ENCODE results near the gene SPOUT1.
A peak's percentile ranks its signal among the peaks of the same experiment; 100 is the strongest.

Gene SPOUT1

GRCh38 chr9:128818839-128819715 is 10.5 kb downstream of the SPOUT1 start:
- no peaks in the 10 kb centered on the region for H4K20me1 ChIP-seq (ENCODE audit: insufficient read depth, low read length, poor library complexity, severe bottlenecking)
- no peaks in the 10 kb centered on the region for H3F3A ChIP-seq (ENCODE audit: low read depth)
- H3K9me3 ChIP-seq (ENCODE audit: insufficient read depth, low read depth, low read length): no peaks in the 10 kb centered on the region
- H3K79me2 ChIP-seq (ENCODE audit: insufficient read depth, low read length): no peaks in the 10 kb centered on the region
- H3K36me3 ChIP-seq (ENCODE audit: insufficient read depth, low read length): peaks cover 8% of the 10 kb centered on the region; the same call in 1 of the 2 replicates
- H3K27me3 ChIP-seq (ENCODE audit: insufficient read depth, low read length, poor library complexity, severe bottlenecking): no peaks in the 10 kb centered on the region
- H3K4me2 ChIP-seq (ENCODE audit: low read depth, low read length, poor library complexity, severe bottlenecking): peak overlapping the region; percentile 63
- H2AFZ ChIP-seq (ENCODE audit: low read length): no peak overlapping the region
- H3K4me1 ChIP-seq (ENCODE audit: insufficient read depth, low read length, poor library complexity, severe bottlenecking): no peaks in the 10 kb centered on the region
- TF ChIP-seq EZH2phosphoT487 (IDR thresholded peaks at IDR 0.05; ENCODE audit: borderline replicate concordance) (no peak), CTCF (conservative IDR thresholded peaks at IDR 0.05; ENCODE audit: low read length) (no peak)
- peak overlapping the region; percentile 58 for H3K9ac ChIP-seq (ENCODE audit: low read depth, low read length, poor library complexity, severe bottlenecking)
- H3K4me3 ChIP-seq (ENCODE audit: low read length, poor library complexity, severe bottlenecking): peak overlapping the region; percentile 73
- no peaks in the 10 kb centered on the region for H3K9me2 ChIP-seq (replicated peaks; ENCODE audit: low read depth, low read length)

DNA sequence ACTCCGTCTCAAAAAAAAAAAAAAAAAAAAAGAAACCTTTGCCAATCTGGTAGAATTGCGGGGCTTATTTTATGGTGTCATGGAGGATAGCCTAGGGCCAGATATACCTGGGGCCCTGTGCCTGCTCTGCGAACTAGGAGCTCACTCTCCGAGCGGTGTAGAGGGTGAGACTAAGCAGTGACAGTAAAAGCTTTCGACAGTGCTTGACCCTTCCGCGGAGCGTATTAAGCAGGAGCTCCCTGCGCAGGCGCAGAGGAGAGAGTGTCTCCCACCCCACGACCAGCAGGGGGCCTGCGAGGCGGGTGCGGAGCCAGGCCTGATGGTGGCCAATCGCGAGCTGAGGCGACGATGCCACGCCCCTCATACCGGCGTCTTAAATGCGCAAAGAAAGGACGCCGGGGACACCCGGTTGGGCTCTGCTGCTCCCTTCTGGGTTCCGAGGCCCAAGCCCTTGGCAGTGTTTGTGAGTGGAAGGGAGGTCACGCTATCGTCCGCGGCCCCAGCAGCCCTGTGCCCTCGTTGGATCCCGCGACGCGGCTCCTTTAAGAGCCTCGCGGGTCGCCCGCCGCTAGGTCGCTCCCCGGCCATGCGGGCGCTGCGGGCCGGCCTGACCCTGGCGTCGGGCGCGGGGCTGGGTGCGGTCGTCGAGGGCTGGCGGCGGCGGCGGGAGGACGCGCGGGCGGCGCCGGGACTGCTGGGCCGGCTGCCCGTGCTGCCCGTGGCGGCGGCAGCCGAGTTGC is 11.3 kb downstream of the SPOUT1 start, which contains the start of gene ENDOG:
Gene ENDOG, plus strand, starts transcription at position 402 of the 740 bp plus-strand sequence. Its CDS starts 185 bp downstream, at position 587.
- H3K4me1 ChIP-seq (ENCODE audit: insufficient read depth, low read length, poor library complexity, severe bottlenecking): no peaks in the 10 kb centered on the region
- H3K9me2 ChIP-seq (replicated peaks; ENCODE audit: low read depth, low read length): no peaks in the 10 kb centered on the region
- H3K36me3 ChIP-seq (ENCODE audit: insufficient read depth, low read length): peaks cover 8% of the 10 kb centered on the region; the same call in 1 of the 2 replicates
- H3K79me2 ChIP-seq (ENCODE audit: insufficient read depth, low read length): no peaks in the 10 kb centered on the region
- no peaks in the 10 kb centered on the region for H4K20me1 ChIP-seq (ENCODE audit: insufficient read depth, low read length, poor library complexity, severe bottlenecking)
- H3K4me3 ChIP-seq (ENCODE audit: low read length, poor library complexity, severe bottlenecking): peak within 1 kb of the TSS; percentile 73
- peak within 1 kb of the TSS; percentile 58 for H3K9ac ChIP-seq (ENCODE audit: low read depth, low read length, poor library complexity, severe bottlenecking)
- H3F3A ChIP-seq (ENCODE audit: low read depth): no peaks in the 10 kb centered on the region
- TF ChIP-seq CTCF (conservative IDR thresholded peaks at IDR 0.05; ENCODE audit: low read length) (peak; percentile 61), EZH2phosphoT487 (IDR thresholded peaks at IDR 0.05; ENCODE audit: borderline replicate concordance) (no peak)
- H3K4me2 ChIP-seq (ENCODE audit: low read depth, low read length, poor library complexity, severe bottlenecking): peak within 1 kb of the TSS; percentile 65
- H2AFZ ChIP-seq (ENCODE audit: low read length): peak within 1 kb of the TSS; percentile 82
- H3K27me3 ChIP-seq (ENCODE audit: insufficient read depth, low read length, poor library complexity, severe bottlenecking): no peaks in the 10 kb centered on the region
- H3K9me3 ChIP-seq (ENCODE audit: insufficient read depth, low read depth, low read length): no peaks in the 10 kb centered on the region

DNA sequence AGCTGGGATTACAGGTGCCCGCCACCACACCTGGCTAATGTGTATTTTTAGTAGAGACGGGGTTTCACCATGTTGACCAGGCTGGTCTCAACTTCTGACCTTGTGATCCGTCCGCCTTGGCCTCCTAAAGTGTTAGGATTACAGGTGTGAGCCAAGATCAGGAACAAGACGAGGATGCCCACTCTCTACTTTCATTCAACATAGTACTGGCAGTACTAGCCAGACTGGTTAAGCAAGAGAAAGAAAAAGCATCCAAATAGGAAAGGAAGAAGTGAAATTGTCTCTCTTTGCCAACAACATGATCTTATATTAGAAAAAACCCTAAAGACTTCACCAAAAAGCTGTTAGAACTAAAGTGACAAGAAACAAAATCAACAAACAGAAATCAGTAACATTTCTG is 18.7 kb downstream of the SPOUT1 start:
- no peak for TF ChIP-seq CTCF (conservative IDR thresholded peaks at IDR 0.05; ENCODE audit: low read length)
- no peak for TF ChIP-seq EZH2phosphoT487 (IDR thresholded peaks at IDR 0.05; ENCODE audit: borderline replicate concordance)

More for the DNA sequence above, 18.7 kb downstream of the SPOUT1 start:
- H3K9ac ChIP-seq (ENCODE audit: low read depth, low read length, poor library complexity, severe bottlenecking): no peak overlapping the region
- no peaks in the 10 kb centered on the region for H3K4me1 ChIP-seq (ENCODE audit: insufficient read depth, low read length, poor library complexity, severe bottlenecking)
- no peak overlapping the region for H2AFZ ChIP-seq (ENCODE audit: low read length)
- H3K9me2 ChIP-seq (replicated peaks; ENCODE audit: low read depth, low read length): no peaks in the 10 kb centered on the region
- H3K27me3 ChIP-seq (ENCODE audit: insufficient read depth, low read length, poor library complexity, severe bottlenecking): no peaks in the 10 kb centered on the region
- H3K4me2 ChIP-seq (ENCODE audit: low read depth, low read length, poor library complexity, severe bottlenecking): no peak overlapping the region
- H4K20me1 ChIP-seq (ENCODE audit: insufficient read depth, low read length, poor library complexity, severe bottlenecking): no peaks in the 10 kb centered on the region
- H3K79me2 ChIP-seq (ENCODE audit: insufficient read depth, low read length): no peaks in the 10 kb centered on the region
- H3F3A ChIP-seq (ENCODE audit: low read depth): no peaks in the 10 kb centered on the region
- no peaks in the 10 kb centered on the region for H3K9me3 ChIP-seq (ENCODE audit: insufficient read depth, low read depth, low read length)
- peaks cover 3% of the 10 kb centered on the region; the same call in 1 of the 2 replicates for H3K36me3 ChIP-seq (ENCODE audit: insufficient read depth, low read length)
- no peak overlapping the region for H3K4me3 ChIP-seq (ENCODE audit: low read length, poor library complexity, severe bottlenecking)
